HG03103 (cell line): ENCODE results near the gene MED6.

Experiments used
- ATAC-seq: cut with Tn5 transposase; IDR thresholded peaks from one replicate; pipeline ENCODE4 v1.9.1; 2021; ENCODE audit warnings: low read depth; ENCODE audit not compliant: unreplicated experiment

MED6 gene

GRCh38 chr14:70601162-70601561, 707 bp upstream of the MED6 start:
- ATAC-seq, result no peak

DNA sequence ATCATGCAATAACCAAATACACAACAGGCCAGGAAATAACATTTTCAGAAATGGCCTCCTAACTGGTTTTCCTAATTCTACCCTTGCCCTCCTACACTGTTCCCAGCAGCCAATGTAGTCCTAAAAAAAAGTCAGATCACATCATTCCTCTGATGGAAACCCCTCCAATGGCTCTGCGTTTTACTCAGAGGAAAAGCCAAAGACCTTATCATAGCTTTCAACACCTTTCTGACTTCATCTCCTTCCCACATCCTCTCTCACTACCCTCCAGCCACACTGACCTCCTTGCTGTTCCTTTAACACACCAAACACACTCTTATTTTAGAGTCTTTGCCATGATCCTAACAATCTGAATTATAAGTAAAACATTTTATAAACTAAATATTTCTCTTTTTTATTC, 1.1 kb downstream of the MED6 start:
- ATAC-seq, result no peak

DNA sequence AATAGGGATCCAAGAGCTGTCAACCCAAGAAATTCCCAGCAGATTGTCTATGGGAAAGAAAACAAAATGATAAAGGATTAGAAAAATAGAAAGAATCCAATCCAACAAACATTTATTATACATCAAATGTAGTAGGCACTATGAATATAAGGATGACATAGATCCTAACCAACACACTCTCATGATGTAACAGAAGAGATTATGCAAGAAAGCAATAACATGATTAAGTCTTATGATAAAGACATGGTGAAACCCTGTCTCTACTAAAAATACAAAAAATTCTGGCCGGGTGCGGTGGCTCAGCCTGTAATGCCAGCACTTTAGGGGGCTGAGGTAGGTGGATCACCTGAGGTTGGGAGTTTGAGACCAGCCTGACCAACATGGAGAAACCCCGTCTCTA, 2.7 kb downstream of the MED6 start:
- ATAC-seq, result no peak

DNA sequence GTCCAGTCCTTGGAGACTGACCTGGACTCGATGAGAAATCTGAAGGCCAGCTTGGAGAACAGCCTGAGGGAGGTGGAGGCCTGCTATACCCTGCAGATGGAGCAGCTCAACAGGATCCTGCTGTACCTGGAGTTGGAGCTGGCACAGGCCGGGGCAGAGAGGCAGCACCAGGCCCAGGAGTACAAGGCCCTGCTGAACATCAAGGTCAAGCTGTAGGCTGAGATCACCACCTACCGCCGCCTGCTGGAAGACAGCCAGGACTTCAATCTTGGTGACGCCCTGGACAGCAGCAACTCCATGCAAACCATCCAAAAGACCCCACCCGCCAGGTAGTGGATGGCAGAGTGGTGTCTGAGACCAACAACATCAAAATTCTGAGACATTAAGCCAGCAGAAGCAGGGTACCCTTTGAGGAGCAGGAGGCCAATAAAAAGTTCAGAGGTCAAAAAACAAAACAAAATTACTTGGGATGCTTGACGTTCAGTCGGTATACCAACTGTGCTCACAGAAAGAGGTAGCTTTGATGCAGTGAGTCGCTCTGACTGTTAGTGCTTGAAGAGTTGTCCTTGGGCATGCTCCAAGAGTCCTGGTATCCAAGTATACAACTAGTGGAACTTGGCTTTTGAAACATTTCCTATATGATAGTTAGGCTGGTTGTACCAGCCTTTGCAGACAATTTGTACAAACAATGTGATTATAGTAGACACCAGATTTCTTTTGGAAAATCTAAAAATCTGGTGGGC, 4.8 kb downstream of the MED6 start:
- no peak for ATAC-seq

- no peak for ATAC-seq
These were observed 6.0 kb downstream of the MED6 start for GRCh38 chr14:70594461-70594860.

GRCh38 chr14:70585231-70585630, 15.2 kb downstream of the MED6 start:
- no peak for ATAC-seq

GRCh38 chr14:70576891-70577290, 23.6 kb downstream of the MED6 start:
- ATAC-seq, result no peak

DNA sequence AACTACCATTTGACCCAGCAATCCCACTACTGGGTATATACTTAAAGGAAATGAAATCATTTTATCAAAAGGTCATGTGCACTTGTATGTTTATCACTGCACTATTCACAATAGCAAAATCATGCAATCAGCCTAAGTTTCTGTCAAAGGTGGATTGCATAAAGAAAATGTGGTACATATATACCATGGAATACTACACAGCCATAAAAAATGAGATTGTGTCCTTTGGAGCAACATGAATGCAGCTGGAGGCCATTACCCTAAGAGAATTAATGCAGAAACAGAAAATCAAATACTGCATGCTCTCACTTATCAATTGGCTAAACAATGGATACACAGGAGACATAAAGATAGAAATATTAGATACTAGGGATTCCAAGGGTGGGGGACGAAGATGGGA, 27.4 kb downstream of the MED6 start:
- no peak for ATAC-seq

DNA sequence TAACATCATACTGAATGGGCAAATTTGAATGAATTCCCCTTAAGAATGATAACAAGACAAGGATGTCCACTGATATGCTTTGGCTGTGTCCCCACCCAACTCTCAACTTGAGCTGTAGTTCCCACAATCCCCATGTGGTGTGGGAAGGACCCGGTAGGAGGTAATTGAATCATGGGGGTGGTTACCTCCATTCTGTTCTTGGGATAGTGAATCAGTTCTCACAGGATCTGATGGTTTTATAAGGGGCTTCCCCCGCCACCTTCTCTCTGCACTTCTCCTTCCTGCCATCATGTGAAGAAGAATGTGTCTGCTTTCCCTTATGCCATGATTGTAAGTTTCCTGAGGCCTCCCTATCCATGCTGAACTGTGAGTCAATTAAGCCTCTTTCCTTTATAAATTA, 29.3 kb downstream of the MED6 start:
- no peak for ATAC-seq

- no peak for ATAC-seq
These were observed 32.7 kb downstream of the MED6 start for GRCh38 chr14:70567791-70568190.

DNA sequence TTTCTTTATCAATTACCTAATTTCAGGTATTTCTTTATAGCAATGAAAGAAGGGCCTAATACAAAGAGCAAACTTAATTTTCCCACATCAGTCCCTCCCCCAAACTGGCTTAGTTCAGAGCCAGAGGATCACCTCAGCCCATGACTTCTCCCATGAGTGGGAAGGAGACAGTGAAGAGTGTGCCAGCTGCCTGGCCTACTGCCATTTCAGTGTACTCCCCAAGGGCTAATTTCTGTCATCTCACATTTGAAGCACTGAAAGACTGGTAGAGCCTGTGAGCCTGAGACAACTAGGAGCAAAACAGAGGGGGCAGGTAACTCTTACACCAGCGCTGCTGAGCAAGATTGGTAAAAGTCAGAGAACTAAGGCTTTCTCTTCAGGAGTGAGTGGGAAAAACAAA, 36.6 kb downstream of the MED6 start:
- no peak for ATAC-seq

GRCh38 chr14:70563417-70563816, 37.0 kb downstream of the MED6 start:
- ATAC-seq, result no peak

DNA sequence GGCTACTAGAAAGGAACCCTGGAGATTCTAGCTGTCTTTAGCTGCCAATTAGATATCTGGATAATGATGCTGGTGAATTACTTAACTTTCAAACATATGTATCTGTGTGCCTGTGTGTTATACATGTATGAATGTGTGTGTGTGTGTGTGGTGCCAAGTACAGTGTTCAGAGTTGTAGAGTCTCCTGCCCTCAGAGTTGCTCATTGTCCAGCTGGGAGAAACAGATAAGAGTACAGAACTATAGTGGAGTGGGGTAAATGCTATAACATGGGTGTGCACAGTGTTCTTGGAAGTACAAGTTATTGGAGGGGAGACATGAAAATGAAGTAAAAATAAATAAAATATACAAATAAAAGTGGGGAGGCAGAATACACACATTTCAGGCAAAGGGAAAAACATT, 42.1 kb downstream of the MED6 start:
- ATAC-seq, result no peak

DNA sequence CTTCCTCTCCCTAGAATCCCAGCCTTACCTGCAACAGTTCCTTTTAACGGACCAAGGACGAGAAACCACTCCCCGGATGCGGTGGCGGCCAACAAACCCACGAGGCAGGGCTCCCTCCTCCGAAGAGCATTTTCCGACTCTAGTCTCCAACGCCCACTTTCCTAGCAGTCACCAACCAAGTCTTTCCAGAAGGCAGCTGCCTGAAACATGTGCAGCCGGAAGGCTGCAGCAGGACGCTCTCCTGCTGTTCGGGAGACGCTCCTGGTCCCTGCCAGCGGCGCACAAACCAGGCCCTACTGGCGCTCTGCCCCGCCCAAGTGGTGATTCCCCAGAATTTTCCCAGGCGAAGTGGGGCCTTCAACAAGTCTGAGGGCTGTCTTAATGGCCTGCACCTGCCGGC, 44.6 kb downstream of the MED6 start:
- ATAC-seq, result no peak

DNA sequence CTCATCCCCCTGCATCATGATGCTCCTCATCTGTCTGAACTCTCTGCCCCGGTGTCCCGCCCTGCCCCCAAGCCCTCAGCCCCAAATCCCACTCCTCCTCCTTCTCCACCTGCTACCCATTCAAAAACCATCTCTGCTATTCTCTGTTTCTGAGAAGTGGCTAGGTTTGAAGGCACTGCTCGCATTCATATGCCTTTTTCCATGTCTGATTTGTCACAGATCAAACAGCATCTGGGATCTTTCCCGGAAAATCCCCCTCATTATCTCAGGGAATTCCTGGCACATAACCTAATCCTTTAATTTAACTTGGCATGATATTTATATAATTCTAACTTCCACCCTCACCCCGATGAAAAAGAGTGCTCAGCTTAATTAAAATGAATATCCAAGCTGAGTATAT, 62.4 kb downstream of the MED6 start:
- no peak for ATAC-seq

DNA sequence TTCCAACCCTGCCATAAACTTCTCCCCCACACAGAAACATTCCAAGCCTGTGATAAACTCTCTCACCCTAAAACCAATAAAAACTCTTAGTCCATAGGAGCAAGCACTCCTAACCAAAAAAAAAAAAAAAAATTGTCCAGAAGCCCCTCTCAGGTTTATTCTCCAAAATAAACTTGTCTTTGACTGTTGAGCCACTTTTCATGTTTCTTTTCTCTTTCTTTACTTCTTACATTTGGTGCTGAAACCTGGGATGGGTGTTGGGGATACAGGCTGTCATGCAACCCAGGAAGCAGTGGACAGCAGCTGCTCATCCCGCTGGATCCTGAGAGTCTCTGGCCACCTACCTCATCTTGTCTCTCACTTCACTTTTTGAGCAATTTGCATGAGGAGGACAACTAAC, 63.6 kb downstream of the MED6 start:
- ATAC-seq, result no peak

DNA sequence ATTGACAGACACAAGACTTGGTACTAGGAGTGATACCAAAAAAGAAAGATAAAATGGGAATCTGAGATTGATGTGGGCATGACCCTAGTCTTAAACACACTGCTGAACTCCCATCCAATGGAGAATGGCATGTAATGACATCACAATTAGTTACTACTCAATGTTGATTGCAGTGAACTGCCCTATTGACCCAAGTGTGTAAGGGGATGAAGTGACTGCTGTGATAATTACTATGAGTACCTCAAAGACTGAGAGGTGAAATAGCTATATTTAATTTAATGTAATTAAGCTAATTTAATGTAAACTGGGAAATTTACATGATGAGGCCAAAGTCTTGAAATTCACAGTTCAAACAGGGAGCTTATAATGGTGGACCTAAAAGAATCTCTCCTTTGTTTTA, 65.6 kb downstream of the MED6 start, which contains the start of gene ADAM20:
Gene ADAM20, minus strand, starts transcription at position 101 of the 400 bp plus-strand sequence. CDS start 10,247 bp downstream, outside the sequence.
- ATAC-seq, result no peak
